Smooth muscle cell of the brain vasculature (primary cell): ENCODE data around the gene RBM25.
"Not testable (repeated sequence)": the region's sequence is repeated elsewhere in the genome, so short reads cannot be mapped to it uniquely, and the experiment has no call there.

Source experiments
- DNase-seq: peaks from one replicate; pipeline ENCODE4 v3.0.0-alpha.2; 2012; ENCODE audit warnings: low read depth, low spot score

RBM25 gene

GRCh38 chr14:73168691-73169090 lies 110.4 kb downstream of the RBM25 start:
- DNase-seq: no peak

DNA sequence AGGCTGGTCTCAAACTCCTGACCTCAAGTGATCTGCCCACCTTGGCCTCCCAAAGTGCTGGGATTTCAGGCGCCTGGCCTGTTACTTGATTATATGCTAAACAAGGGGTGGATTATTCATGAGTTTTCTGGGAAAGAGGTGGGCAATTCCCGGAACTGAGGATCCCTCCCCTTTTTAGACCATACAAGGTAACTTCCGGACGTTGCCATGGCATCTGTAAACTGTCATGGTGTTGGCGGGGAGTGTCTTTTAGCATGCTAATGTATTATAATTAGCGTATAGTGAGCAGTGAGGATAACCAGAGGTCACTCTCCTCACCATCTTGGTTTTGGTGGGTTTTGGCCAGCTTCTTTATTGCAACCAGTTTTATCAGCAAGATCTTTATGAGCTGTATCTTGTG lies 111.5 kb downstream of the RBM25 start:
- DNase-seq: not testable (repeated sequence)

DNA sequence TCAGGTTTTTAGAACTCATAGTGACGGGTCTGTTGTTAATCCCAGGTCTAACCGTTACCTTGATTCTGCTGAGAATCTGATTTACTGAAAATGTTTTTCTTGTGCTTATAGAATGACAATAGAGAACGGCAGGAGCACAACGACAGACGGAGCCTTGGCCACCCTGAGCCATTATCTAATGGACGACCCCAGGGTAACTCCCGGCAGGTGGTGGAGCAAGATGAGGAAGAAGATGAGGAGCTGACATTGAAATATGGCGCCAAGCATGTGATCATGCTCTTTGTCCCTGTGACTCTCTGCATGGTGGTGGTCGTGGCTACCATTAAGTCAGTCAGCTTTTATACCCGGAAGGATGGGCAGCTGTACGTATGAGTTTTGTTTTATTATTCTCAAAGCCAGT lies 112.4 kb downstream of the RBM25 start:
- DNase-seq: no peak

DNA sequence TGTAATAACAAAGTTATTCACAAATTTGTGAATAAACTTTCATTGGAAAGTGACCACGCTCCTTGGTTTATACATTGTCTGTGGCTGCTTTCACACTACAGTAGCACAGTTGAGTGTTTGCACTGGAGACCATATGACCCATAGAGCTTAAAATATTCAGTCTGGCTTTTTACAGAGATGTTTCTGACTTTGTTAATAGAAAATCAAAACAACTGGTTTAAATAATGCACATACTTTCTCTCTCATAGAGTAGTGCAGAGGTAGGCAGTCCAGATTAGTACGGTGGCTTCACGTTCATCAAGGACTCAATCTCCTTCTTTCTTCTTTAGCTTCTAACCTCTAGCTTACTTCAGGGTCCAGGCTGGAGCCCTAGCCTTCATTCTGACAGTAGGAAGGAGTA lies 114.2 kb downstream of the RBM25 start:
- DNase-seq: no peak

- peak; percentile 43 for DNase-seq
Observed at GRCh38 chr14:73173092-73173735, 114.9 kb downstream of the RBM25 start.
